HG03066 (cell line): Measurements from ENCODE around the gene MROH2B.
"Not testable (repeated sequence)": the region's sequence is repeated elsewhere in the genome, so short reads cannot be mapped to it uniquely, and the experiment has no call there.

Experiments
- ATAC-seq: cut with Tn5 transposase; IDR thresholded peaks from one replicate; pipeline ENCODE4 v1.9.1; 2021; ENCODE audit warnings: low read depth; ENCODE audit not compliant: unreplicated experiment

Gene MROH2B

DNA sequence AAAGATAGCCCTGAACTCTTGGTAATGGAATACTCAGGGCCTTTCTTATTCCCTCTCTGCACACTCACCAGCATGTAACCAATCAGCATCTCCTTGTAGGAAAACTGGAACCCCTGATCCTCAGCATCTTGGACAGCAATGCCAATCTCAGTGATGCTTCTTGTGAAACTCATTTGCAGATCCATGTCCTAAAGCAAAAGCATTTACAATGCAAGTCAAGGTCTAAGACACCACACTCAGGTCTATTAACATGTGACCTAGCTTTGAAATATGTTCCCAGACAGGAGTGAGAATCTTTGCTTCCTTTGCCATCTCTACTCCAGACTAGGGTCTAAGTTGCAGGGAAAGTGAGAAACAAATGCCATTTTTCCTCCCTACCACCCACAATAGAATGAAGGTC lies 38.2 kb downstream of the MROH2B start:
- no peak for ATAC-seq

DNA sequence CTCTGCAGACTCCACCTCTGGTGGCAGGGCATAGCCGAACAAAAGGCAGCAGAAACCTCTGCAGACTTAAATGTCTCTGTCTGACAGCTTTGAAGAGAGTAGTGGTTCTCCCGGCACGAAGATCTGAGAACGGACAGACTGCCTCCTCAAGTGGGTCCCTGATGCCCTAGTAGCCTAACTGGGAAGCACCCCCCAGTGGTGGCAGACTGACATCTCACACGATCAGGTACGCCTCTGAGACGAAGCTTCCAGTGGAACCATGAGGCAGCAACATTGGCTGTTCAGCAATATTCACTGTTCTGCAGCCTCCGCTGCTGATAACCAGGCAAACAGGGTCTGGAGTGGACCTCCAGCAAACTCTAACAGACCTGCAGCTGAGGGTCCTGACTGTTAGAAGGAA lies 48.5 kb downstream of the MROH2B start:
- not testable (repeated sequence) for ATAC-seq

- no peak for ATAC-seq
Observed at GRCh38 chr5:41012318-41012717, 58.8 kb downstream of the MROH2B start.

DNA sequence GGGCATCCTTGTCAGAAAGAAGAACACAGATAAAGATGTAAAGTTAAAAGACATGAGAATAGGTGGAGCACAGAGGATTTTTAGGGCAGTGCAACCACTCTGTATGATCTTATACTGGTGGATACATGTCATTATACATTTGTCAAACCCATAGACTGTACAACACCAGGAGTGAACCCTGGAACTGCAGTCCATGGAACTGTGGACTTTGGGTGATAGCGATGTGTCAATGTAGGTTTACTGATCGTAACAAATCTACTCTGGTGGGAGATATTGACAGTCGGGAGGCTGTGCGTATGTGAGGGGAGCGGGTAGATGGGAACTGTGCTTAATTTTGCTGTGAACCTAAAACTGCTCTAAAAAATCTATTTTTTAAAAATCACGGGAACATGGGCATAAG lies 60.6 kb downstream of the MROH2B start:
- no peak for ATAC-seq

GRCh38 chr5:41009232-41009631 lies 61.9 kb downstream of the MROH2B start:
- ATAC-seq: no peak

- ATAC-seq: no peak
Observed at GRCh38 chr5:41004931-41005330, 66.2 kb downstream of the MROH2B start.

- no peak for ATAC-seq
Observed at GRCh38 chr5:41003670-41004376, 67.3 kb downstream of the MROH2B start.

DNA sequence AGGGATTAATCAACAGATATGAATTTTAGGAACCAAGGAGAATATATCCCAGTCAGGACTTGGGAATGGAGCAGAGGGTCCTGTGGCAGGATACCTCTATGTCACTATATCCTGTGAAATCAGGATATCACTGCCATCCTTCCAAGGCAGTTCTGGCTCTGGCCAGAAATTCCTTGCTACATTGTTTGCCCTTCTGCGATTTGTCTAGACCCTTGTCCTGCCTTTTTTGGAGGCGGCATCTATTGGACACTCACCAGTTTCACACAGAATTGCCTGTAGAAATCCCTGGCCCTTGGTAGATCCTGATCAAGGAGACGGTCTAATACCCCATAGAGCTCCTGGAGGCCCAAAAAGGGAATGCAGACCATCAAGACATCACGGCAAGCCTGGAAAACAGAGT lies 71.2 kb downstream of the MROH2B start:
- no peak for ATAC-seq

DNA sequence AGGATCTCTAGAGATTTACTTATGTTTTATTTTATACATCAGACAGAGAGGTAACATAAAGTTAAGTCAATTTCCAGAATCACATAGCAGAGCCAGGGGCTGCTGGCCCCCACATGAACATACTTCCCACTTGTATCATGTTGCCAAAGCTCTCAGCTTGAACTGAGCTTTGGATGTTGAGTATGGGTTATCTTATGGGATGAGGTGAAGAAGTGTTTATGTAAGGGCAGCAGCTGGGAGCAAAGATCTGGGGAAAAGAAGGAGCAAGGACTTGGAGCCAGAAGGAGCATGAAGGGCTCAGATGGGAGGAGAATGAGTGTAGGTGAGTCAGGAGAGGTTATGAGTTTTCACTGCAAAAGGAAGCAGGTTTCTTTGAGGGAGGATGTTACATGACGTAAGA lies 72.0 kb downstream of the MROH2B start:
- no peak for ATAC-seq

DNA sequence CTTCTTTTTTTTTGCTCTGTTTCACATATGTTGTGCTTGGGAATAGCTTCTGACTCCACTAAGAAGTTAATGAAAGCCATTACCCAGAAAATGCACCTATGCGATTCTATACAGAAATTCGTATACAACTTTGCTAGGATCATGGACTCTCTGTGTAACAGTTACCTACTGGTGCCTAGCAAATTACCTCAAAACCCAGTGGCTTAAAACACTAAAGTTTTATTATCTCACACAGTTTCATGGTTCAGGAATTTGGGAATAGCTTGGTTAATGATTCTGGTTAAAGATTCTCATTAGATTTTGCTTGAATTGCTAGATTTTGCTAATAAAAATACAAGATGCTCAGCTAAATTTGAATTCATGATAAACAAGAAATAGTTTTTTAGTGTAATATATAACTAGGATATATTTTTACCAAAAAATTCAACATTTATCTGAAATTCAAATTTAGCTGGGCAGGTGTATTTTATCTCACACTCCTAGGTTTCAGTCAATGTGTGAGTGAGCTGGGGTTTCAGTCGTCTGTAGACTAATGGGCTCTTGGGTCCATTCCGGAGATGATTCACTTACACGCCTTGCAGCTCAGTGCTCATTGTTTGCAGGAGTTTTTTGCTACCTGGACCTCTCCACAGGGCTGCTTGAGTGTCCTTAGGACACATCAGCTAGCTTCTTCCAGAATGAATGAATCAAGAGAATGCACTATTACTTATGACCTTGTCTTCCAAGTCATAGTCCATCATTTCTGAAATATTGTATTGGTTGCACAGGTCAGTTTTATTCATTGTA lies 75.1 kb downstream of the MROH2B start:
- ATAC-seq: no peak

DNA sequence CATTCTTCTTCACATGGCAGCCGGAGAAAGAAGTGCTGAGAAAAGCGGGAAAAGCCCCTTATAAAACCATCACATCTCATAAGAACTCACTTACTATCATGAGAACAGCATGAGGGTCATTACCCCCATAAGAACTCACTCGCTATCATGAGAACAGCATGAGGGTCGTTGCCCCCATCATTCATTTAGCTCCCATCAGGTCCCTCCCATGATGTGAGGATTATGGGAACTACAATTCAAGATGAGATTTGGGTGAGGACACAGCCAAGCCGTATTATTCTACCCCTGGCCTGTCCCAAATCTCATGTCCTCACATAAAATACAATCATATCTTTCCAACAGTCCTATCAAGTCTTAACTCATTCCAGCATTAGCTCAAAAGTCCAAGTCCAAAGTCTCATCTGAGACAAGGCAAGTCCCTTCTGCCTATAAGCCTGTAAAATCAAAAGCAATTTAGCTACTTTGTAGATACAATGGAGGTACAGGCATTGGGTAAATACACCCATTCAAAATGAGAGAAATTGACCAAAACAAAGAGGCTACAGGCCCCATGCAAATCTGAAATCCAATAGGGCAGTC lies 79.1 kb downstream of the MROH2B start:
- no peak for ATAC-seq

DNA sequence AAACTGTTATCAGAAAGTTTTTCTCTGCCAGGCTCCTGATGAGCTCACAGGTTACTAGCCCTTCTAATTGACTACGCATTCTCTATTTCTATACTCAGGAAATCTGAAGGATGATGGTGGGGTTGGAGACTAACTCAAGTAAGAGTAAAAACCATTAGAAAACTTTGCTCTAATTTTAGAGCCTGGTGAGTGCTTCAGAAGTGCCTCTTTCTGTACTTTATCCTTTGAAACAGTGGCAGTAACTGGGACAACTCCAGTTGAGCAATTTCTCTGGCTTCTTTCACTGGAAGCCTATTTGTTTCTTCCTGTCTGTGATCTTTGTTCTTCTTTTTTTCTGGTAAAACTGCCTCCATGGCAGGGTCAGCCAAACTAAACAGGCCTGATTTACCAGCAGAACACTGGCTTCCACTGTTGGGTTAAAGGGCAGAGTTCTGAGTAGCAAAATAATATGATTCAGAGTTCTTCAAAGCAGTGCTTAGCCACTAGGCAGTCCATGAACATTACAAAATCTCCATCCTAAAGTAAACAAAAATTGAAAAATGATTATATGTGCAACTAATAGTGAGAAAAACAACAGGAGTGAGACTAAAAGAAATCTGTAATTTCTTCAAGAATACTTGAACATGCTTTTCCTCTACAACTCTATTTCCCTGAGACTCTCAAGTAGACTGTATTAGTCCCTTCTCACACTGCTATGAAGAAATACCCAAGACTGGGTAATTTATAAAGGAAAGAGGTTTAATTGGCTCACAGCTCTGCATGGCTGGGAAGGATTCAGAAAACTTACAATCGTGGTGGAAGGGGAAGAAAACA lies 79.8 kb downstream of the MROH2B start:
- ATAC-seq: no peak

DNA sequence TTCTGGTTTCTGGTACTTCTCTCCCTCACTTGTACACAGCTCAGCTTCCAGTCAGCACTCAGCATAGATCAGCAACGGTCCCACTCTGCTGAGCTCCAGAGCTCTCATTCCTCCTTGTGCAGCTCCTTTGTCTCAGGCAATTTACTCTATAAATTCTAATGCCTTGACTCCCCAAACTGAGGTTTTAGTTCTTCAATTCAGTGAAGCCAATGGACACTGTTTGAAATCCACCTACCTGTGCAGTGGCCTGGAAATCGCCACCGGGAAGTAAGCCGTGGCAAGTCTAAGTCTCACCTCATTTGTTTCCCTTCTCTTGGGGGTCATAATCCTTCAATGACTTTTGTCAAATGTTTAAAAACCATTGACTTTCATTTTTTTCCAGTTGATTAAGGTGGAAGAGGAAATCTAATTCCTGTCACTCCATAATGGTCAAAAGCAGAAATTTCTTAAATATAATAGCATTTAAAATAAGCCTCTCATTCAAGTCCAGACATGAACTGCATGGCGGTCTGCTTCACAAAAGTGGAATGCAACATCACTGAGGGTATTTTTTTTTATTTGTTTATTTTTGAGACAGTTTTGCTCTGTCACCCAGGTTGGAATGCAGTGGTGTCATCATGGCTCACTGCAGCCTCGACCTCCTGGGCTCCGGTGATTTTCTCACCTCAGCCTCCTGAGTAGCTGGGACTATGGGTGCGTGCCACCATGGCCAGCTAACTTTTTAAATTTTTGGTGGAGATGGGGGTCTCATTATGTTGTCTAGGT lies 82.2 kb downstream of the MROH2B start:
- no peak for ATAC-seq

DNA sequence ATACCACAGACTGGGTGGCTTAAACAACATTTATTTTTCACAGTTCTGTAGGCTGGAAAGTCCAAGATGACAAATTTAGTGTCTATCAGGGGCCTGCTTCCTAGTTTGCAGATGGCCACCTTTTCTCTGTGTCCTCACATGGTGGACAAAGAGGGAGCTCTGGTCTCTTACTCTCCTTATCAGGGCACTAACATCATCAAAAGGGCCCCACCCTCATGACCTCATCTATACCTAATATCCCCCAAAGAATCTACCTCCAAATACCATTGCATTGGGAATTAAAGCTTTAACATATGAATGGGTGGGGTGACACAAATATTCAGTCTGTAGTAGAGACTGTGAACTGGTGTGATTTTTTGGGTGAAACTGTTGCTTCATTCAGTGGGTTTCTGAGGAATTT lies 83.8 kb downstream of the MROH2B start:
- ATAC-seq: no peak

DNA sequence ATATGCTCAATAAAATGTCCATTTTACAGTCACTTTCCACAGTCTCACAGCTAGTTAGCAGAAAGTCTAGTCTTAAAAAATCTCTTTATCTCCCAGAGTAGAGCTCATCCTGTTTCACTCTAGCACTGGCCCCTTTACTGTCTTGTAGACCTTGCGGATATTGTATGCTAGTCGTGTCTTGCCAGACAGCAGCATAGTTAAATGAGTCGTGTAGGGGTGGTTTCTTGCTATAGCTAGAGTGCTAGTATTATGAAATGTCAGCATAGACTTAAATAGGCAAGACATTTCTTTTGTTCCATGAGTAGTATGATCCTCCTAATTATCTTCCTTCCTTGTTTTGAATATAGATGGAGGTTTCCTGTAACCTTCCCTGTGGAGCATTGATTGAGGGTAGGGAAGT lies 84.5 kb downstream of the MROH2B start:
- no peak for ATAC-seq

DNA sequence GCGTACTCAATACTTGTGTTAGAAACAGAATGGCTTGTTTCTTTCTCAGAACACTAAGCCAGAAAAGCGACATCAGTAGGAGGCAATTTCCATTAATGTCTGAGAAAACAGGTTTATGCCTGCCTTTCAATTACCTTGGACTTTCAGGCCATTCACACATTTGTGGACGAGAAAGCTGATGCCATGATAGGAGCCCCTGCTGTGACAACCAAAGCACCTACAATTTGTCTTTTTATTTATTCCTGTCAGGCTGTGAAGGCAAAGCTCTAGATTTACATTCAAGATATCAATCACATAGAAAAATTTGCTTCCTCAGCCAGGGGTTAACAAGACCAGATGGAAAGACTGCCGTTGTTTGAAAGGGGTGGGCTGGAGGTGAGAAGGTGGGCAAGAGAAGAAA lies 85.6 kb downstream of the MROH2B start:
- ATAC-seq: no peak

- no peak for ATAC-seq
Observed at GRCh38 chr5:40984884-40985283, 86.3 kb downstream of the MROH2B start.

GRCh38 chr5:40983781-40984180 lies 87.4 kb downstream of the MROH2B start:
- ATAC-seq: no peak

DNA sequence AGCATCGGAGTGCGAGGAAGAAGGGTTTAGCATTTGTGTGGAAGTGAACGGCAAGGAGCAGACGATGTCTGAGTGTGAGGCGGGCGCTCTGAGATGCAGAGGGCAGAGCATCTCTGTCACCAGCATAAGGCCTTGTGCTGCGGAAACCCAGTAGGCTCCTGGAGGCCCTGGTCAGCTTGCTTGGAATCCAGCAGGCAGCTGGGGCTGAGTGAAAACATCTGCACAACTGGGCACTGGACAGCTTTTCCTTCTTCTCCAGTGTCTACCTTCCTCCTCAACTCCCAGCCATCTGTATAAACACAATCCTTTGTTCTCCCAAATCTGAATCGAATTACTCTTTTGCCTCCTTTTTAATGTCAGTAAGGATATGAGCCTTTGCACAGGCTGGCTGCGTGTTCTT lies 89.7 kb downstream of the MROH2B start:
- no peak for ATAC-seq

DNA sequence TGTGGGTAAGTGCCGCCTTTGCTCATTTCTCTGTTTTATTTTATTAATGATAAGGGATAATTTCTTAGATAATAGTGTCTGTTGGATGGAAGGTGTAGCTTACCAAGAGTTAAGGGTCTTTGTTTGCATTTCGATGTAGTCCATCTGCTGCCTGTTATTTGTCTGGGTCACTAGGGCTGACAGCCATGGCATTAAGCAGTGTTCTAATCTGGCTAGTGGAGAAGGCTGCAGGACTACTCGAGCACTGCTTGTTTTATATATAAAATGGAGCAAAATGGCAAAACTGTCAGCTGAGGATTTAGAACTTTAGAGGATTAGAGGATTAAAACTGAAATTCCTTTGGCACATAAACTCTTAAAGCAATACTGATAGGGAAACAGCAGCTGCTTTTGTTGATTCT lies 94.3 kb downstream of the MROH2B start:
- ATAC-seq: no peak
